Transverse colon (tissue), 3 donors: ENCODE results near the gene CFAP157.

Source experiments
- CTCF ChIP-seq, 5 experiments: fragments of 200-600 bp in 3 of 5; fragments of 450-650 bp in 2 of 5; sonication (generic) in 3 of 5; IDR thresholded peaks; 1 replicate in 2 of 5; 2 replicates in 3 of 5; pipeline ENCODE4 v1.5.1; 2016 to 2017; ENCODE audit warnings: antibody characterized with exemption in 5 of 5, inconsistent platforms in 3 of 5, mild to moderate bottlenecking in 2 of 5, moderate library complexity in 1 of 5
- EP300 ChIP-seq: sonication (generic); formaldehyde crosslinking; IDR thresholded peaks from one replicate; pipeline ENCODE4 v1.6.1; 2017; ENCODE audit warnings: antibody characterized with exemption, low read depth

DNA sequence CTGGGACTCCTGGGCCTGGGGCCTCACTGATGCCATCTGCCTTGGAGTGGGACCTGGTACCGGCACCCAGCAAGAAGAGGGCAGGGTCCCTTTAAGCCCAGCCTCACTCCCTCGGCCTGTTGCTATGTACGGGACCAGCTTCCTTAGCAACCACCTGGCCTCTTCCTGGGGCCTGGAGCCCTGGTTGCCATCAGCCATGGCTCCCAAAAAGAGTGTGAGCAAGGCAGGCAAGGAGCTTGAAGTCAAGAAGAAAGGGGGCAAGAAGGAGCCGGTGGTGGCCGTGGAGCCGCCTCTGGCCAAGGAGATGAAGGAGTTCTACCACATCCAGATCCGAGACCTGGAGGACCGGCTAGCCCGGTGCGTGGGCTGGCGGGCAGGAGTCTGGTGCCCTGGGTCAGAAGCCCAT, at the start of gene CFAP157:
- TF ChIP-seq CTCF (IDR thresholded peaks at IDR 0.05) (no peak), EP300 (no peak)
